GM18870 (cell line): ENCODE measurements around the gene LINGO3.
"Not testable (repeated sequence)": the region's sequence is repeated elsewhere in the genome, so short reads cannot be mapped to it uniquely, and the experiment has no call there.

Experiments used
- ATAC-seq: cut with Tn5 transposase; IDR thresholded peaks from one replicate; pipeline ENCODE4 v1.9.1; 2021; ENCODE audit warnings: moderate library complexity; ENCODE audit not compliant: unreplicated experiment

LINGO3 gene, protein sequence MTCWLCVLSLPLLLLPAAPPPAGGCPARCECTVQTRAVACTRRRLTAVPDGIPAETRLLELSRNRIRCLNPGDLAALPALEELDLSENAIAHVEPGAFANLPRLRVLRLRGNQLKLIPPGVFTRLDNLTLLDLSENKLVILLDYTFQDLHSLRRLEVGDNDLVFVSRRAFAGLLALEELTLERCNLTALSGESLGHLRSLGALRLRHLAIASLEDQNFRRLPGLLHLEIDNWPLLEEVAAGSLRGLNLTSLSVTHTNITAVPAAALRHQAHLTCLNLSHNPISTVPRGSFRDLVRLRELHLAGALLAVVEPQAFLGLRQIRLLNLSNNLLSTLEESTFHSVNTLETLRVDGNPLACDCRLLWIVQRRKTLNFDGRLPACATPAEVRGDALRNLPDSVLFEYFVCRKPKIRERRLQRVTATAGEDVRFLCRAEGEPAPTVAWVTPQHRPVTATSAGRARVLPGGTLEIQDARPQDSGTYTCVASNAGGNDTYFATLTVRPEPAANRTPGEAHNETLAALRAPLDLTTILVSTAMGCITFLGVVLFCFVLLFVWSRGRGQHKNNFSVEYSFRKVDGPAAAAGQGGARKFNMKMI

GRCh38 chr19:2308114-2308556, at the start of gene LINGO3:
LINGO3 (minus strand) TSS chr19:2308154; CDS start chr19:2291776, 16,378 bp downstream.
- ATAC-seq: no peak

DNA sequence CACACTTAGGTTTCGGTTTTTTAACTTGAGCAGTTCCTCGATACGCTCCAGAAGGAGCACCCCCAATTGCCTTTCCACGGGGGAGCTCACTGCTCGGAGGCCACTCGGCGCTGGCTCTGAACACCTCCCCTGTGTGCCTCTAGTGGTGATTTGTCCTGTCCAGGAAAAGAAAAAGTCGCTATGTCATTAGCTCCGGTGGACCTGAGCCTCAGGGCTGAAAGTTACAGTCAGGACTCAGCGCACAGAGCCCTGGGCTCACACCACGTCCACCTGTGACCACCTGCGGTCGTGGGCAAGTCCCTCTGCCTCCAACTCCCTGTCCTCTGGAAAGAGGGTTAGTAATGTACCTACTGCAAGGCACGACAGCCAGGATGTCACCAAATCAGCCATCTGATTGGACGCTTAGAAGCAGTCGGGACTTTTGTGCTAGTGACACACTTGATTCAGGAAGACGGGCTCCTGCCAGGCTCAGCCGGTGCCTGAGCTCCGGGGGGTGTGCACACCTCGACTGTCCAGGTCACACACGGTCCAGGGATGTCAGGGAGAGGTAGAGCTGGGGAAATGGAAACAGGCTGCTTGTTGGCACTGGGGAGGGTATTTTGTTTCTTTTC, 48.2 kb upstream of the LINGO3 start:
- no peak for ATAC-seq

GRCh38 chr19:2355168-2356035, 47.4 kb upstream of the LINGO3 start:
- no peak for ATAC-seq

DNA sequence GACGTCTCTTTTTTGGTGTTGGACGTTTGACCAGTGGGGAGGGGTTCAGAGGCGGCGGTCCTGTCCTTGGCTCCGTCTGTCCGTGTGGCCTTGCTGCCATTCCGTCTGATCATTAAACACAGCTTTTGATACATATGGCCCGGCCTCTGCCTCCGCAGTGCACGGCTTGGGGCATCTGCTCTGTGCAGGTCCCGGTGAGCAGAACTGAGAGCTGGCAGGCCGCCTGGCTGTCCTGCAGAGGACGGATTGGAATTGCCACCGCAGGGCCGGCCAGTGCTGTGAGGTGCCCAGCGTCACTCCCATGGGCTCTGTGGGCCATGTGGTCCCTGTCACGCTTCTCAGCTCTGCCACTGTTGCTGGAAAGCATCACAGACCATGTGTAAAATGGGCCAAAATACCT, 46.7 kb upstream of the LINGO3 start:
- ATAC-seq: no peak

DNA sequence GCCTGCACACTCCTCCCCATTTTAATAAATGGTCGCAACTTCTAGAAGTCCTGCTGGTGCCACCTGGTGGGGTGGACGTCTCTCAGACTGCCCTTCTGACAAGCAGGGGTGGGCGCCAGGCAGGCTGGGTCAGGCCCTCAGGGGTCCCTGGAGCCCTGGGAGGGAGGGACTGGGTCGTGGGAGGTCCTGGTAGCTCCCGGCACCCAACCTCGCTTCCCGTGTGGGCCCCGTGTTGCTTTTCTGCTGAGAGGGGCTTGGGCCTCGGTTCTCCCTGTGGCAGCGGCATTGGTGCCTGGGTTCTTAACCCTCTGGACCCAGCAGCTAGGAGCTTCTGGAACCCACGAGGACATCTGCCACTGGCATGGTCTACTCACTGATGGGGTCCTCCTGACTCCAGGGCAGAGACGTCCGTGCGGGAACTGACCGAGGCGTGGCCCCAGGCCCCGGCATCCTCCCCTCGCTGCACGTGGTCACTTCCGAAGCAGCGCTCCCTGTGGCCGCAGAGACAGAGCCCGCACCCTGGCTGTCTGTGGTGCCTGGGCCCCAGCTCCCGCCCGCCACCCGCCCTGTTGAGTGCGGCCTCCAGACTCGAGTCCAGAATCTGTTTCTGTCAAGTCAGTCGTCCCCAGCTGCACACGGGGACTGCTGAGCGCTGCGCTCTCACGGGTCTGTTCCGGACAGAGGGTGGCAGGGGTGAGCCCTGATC, 46.1 kb upstream of the LINGO3 start:
- no peak for ATAC-seq

- ATAC-seq: no peak
Observed at GRCh38 chr19:2353159-2353886, 45.4 kb upstream of the LINGO3 start.

- no peak for ATAC-seq
Observed at GRCh38 chr19:2352121-2352520, 44.2 kb upstream of the LINGO3 start.

DNA sequence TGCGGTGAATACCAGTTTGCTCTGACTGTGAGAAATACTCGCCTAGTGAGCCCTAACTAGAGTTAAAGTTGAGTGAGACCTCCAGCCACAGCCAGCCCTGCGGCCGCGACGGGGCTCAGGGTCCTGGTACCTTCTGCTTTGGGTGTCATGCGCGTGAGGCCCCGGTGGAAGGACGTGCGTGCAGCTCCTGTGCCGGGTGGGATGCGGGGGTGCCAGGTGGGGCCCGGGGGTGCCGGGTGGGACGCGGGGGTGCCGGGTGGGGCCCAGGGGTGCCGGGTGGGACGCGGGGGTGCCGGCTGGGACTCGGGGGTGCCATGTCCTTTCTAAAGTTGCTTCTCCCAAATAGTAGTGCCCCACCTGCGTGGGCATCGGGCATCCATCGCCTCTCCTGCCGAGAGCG, 43.6 kb upstream of the LINGO3 start:
- no peak for ATAC-seq

DNA sequence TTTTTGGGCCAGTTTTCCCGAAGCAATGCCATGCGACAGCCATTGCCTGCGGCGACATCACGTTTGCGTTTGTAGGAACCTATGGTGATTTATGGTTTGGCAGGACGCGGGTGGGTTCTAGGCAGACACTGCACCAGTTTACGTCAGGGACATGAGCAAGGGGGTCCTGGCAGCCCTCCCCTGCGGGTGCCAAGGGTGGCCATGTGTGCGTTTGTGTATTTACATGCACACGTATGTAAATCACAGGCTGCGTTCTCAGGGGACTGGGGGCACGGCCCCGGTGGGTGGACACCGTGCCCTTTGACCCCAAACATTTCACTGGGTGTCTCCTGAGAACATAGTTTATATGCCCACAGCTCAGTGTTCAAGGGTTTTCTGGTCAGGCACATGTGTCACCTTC, 42.7 kb upstream of the LINGO3 start:
- no peak for ATAC-seq

DNA sequence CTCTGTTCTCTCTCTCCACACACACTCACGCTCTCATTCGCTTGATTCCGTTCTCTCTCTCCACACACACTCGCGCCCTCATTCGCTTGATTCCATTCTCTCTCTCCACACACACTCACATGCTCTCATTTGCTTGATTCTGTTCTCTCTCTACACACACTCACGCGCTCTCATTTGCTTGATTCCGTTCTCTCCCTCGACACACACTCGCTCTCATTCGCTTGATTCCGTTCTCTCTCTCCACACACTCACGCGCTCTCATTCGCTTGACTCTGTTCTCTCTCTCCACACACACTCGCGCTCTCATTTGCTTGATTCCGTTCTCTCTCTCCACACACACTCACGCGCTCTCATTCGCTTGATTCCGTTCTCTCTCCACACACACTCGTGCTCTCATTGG, 41.9 kb upstream of the LINGO3 start:
- not testable (repeated sequence) for ATAC-seq

- no peak for ATAC-seq
Observed at GRCh38 chr19:2345794-2346663, 38.1 kb upstream of the LINGO3 start.

DNA sequence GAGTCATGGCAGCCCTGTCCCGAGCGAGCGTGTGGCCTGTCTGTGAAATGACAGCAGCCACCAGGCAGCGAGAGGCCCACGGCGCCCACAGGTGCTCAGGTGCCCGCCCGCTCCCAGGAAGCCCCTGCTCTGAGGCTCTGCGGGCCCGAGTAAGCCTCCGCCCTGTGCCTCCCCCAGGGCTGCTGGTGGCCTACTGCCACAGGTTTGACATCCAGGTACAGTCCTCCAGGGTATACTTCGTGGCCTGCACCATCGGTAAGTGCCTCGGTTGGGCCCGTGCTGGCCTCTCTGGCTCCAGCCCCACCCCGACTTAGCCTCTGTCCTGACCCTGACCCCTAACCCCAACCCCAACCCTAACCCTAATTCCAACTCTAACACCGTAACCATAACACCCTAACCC, 37.1 kb upstream of the LINGO3 start:
- no peak for ATAC-seq

DNA sequence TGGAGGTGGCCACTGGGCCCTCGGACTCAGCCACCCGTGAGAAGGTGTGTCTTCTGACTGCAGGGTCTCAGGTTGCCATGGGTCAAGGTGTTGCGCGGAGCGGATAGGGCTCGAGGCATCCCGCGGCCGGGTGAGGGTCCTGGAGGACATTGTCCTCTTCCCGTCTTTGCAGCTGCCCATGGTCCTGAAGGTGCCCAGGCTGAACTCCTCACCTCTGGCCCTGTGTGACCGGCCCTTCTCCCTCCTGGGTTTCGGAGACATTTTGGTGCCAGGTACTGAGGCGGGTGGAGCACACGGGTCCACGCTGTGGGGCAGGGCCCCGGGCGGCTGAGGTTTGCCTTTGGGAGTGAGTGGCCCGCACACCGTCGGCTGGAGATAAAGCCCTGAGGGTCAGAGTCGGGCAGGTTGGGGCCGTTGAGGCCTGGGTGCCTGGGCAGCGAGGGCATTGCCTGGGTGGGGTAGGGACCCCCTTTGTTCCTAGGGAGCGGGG, 36.5 kb upstream of the LINGO3 start:
- ATAC-seq: no peak

DNA sequence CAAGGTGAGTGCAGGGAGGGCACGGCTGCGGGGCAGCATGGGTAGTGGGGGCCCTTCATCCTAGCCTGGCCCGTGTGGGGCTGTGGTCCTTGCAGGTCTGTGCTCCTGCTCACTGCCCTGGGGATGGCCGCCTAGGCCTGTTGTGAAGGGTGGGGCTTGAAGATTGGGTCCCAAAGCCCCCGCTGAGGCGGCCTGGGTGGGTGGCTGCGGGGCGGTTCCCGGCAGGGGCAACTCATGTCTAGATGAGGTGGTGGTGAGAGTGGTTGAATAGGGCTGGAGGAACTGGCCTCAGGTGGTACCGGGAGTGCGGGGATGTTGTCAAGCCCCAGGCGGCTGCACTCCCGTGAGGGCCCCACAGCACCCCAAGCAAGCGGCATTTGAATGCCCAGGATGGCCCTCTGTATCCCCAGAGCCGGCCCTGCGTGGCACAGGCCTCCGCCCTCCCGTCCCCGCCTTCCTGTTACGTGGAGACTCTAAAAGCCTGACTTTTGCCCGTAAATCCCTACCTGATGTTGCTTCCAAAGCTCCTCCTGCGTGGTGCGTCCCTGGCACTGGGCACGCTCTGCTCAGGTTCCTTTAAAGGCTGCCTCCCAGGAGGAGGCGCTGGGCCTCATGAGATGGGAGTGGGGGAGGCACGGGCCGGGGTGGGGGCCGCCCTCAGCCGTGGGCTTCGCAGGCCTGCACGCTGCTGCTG, 35.5 kb upstream of the LINGO3 start:
- ATAC-seq: no peak

DNA sequence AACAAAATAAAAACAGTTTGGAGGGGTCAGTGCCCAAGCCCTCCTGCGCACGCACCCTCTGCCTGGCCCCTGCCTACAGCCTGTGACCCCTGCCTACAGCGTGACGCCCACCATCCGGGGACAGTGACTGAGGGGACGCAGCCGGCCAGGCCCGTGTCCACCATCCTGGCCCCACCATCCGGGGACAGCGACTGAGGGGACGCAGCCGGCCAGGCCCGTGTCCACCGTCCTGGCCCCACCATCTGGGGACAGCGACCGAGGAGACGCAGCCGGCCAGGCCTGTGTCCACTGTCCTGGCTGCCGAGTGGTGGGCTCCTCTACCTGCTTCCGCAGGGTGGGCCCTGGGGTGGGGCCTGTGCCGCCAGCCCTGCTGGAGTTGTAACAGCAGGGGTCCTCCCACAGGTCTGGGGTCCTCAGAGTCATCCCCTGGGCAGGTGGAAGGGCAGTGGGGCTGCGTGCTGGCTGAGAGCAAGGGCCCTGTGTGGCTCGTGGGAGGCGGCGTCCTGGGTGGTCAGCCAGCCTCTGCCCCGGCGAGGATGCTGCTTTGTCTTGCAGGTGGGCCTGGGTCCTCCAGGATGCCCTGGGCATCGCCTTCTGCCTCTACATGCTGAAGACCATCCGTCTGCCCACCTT, 34.8 kb upstream of the LINGO3 start:
- no peak for ATAC-seq

- no peak for ATAC-seq
Observed at GRCh38 chr19:2341982-2342381, 34.0 kb upstream of the LINGO3 start.

DNA sequence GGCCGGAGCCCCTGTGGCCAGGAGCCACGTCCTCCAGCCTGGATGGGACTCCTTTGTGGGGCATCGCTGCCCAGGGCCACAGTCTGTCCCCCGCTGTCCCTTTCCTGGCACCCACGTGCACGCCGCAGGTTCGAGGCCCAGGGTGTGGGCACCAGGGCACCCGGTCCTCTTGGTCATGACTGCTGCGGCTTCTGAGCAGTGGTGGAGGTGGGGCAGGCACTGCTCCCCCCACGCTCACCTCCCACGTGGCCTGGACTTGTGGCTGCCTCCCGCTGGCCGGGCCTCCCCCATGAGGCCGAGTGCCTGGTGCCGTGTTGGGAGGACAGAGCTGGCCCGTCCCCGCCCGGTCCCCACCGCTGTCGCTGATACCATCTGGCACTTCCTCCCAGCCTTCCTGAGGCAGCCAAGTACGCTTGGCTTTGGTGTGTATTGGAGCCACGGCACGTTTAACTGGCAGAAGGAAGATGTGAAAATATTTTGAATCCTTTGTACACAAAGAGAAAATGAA, 33.3 kb upstream of the LINGO3 start:
- no peak for ATAC-seq
